ENCODE results near the gene HOXB6. TPM values are rescaled to one million over a fixed set of nuclear protein-coding genes. Genes with fewer than 3 reads are reported as not detected.
A peak's percentile ranks its signal among the peaks of the same experiment; 100 is the strongest.

HOXB6 gene
- total RNA-seq, 1 donor, result 0.63 TPM

GRCh38 chr17:48601539-48602425, 3.0 kb downstream of the HOXB6 start:
- TF ChIP-seq CTCF (IDR thresholded peaks at IDR 0.05; ENCODE audit: insufficient read depth, low read length), result no peak
- DNase-seq (ENCODE audit: low read depth), result no peak
- H3K4me3 ChIP-seq (ENCODE audit: low read depth, low read length), result no peak overlapping the region

- no peak for TF ChIP-seq CTCF (IDR thresholded peaks at IDR 0.05; ENCODE audit: insufficient read depth, low read length)
- no peak overlapping the region for H3K4me3 ChIP-seq (ENCODE audit: low read depth, low read length)
- DNase-seq (ENCODE audit: low read depth), result no peak
Observed at GRCh38 chr17:48601207-48601538, 3.6 kb downstream of the HOXB6 start.

GRCh38 chr17:48600244-48601098, 4.3 kb downstream of the HOXB6 start:
- DNase-seq (ENCODE audit: low read depth), result no peak
- no peak overlapping the region for H3K4me3 ChIP-seq (ENCODE audit: low read depth, low read length)
- TF ChIP-seq CTCF (IDR thresholded peaks at IDR 0.05; ENCODE audit: insufficient read depth, low read length), result no peak

- DNase-seq (ENCODE audit: low read depth), result no peak
- no peak overlapping the region for H3K4me3 ChIP-seq (ENCODE audit: low read depth, low read length)
Observed at GRCh38 chr17:48599354-48599753, 5.4 kb downstream of the HOXB6 start.

GRCh38 chr17:48598736-48599135, 6.0 kb downstream of the HOXB6 start:
- no peak overlapping the region for H3K4me3 ChIP-seq (ENCODE audit: low read depth, low read length)
- no peak for TF ChIP-seq CTCF (IDR thresholded peaks at IDR 0.05; ENCODE audit: insufficient read depth, low read length)
- no peak for DNase-seq (ENCODE audit: low read depth)

More at GRCh38 chr17:48599354-48599753, 5.4 kb downstream of the HOXB6 start:
- TF ChIP-seq CTCF (IDR thresholded peaks at IDR 0.05; ENCODE audit: insufficient read depth, low read length), result no peak

GRCh38 chr17:48597778-48598631, 6.8 kb downstream of the HOXB6 start:
- TF ChIP-seq CTCF (IDR thresholded peaks at IDR 0.05; ENCODE audit: insufficient read depth, low read length), result no peak
- DNase-seq (ENCODE audit: low read depth), result peak; percentile 65
- H3K4me3 ChIP-seq (ENCODE audit: low read depth, low read length), result peak overlapping the region; percentile 70
